Activated naive CD8-positive, alpha-beta T cell treated with anti-CD3 and anti-CD28 coated beads for 36 hours (primary cell): ENCODE results near the gene PBRM1. TPM values are rescaled to one million over a fixed set of nuclear protein-coding genes. Genes with fewer than 3 reads are reported as not detected.
A peak's percentile ranks its signal among the peaks of the same experiment; 100 is the strongest.
"Not testable (repeated sequence)": the region's sequence is repeated elsewhere in the genome, so short reads cannot be mapped to it uniquely, and the experiment has no call there.

Source experiments
- DNase-seq: peaks from one replicate; pipeline ENCODE4 v3.0.0; 2021
- H3K27ac Mint-ChIP-seq: one replicate; pipeline ENCODE4 v1.8.0; 2022; ENCODE audit warnings: mild to moderate bottlenecking, moderate library complexity, mixed read lengths
- H3K27me3 Mint-ChIP-seq: one replicate; pipeline ENCODE4 v1.8.0; 2022; ENCODE audit warnings: mild to moderate bottlenecking, mixed read lengths
- H3K36me3 Mint-ChIP-seq: one replicate; pipeline ENCODE4 v1.8.0; 2021; ENCODE audit warnings: mild to moderate bottlenecking, mixed read lengths
- H3K4me1 Mint-ChIP-seq: one replicate; pipeline ENCODE4 v1.8.0; 2021; ENCODE audit warnings: mixed read lengths
- H3K4me3 Mint-ChIP-seq: one replicate; pipeline ENCODE4 v1.8.0; 2022; ENCODE audit warnings: mild to moderate bottlenecking, moderate library complexity, mixed read lengths
- H3K9me3 Mint-ChIP-seq: one replicate; pipeline ENCODE4 v1.8.0; 2022; ENCODE audit warnings: mixed read lengths
- total RNA-seq, 2 experiments: library from RNA; stranded (reverse); gene quantifications; one replicate each; pipeline ENCODE4 v1.2.3, GENCODE V29; 2021

The PBRM1 gene
- 10 to 100 TPM; 61.5 to 62.1 TPM for total RNA-seq

DNA sequence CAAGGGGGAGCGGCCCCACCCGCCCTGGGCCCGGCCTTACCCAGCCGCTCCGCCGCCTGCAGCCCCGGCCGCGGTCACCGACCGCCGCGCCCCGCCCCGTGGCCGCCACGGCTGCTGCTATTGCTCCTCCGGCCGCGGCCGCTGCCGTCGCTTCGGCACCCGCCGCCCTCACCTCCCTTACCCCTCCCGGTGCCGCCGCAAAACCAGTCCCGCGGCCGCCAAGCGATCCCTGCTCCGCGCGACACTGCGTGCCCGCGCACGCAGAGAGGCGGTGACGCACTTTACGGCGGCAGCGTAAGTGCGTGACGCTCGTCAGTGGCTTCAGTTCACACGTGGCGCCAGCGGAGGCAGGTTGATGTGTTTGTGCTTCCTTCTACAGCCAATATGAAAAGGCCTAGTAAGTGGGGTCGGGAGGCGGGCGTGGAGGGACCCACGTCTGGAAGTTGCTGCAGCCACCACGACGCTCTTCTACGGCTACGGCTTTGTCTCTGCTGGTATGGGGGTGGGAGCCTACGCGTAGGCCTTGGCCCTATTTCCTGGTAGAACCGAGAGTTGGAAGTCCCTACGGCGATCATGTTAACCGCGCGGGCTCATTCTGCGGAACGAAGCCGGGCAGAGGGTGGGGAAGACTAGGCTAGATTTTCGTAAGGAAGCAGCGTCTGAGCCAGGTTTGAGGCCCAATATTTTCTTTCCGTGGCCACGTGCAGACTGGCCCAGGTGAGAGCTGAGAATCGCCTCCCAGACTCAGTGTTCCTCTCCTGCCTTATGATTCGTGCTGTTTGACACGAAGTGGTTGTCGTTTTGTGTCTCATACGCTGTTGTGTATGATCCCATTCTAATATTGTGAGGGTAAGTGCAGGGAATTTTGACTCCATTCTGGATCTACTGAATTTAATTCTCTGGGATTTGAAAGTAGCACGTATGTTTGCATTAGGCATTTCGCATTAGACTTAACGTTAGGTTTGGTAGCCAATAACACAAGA, at the start of gene PBRM1, which contains the start of gene GNL3:
Gene PBRM1, minus strand, starts transcription at position 205 of the 983 bp plus-strand sequence.
Gene GNL3, plus strand, starts transcription at position 324 of the 983 bp plus-strand sequence. Its CDS starts 61 bp downstream, at position 385.
- H3K36me3 Mint-ChIP-seq: peaks cover 63% of the 10 kb centered on the region

DNA sequence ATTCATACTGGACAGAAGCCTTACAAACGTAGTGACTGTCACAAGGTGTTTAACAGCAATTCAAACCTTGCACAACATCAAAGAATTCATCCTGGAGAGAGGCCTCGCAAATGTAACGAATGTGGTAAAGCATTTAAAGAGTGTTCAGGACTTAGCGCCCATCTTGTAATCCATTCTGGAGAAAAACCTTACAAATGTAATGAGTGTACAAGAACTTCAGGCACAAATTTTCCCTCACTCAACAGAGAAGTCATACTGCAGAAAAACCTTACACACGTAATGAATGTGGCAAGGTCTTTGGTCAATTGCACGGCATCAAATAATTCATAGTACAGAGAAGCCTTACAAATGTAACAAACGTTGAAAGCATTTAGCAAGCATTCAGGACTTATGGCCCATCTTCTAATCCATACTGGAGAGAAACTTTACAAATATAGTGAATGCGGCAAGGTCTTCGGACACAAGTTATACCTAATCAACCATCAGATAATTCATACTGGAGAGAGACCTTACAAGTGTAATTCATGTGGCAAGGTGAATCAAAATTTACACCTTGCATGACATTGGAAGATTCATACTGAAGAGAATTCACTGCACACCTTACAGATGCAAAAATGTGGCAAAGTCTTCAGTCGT, 47.7 kb upstream of the PBRM1 start:
- H3K4me3 Mint-ChIP-seq: no peak overlapping the region
- DNase-seq: no peak
- no peaks in the 10 kb centered on the region for H3K27me3 Mint-ChIP-seq
- H3K27ac Mint-ChIP-seq: no peak overlapping the region
- H3K4me1 Mint-ChIP-seq: peaks cover 6% of the 10 kb centered on the region
- peaks cover 73% of the 10 kb centered on the region for H3K36me3 Mint-ChIP-seq
- peaks cover 28% of the 10 kb centered on the region for H3K9me3 Mint-ChIP-seq

More for the DNA sequence above, at the start of gene PBRM1, which contains the start of gene GNL3:
- peaks cover 69% of the 10 kb centered on the region for H3K4me1 Mint-ChIP-seq
- DNase-seq: peak; percentile 96
- peak within 1 kb of the TSS; percentile 94 for H3K4me3 Mint-ChIP-seq
- H3K9me3 Mint-ChIP-seq: no peaks in the 10 kb centered on the region
- peak within 1 kb of the TSS; percentile 95 for H3K27ac Mint-ChIP-seq
- no peaks in the 10 kb centered on the region for H3K27me3 Mint-ChIP-seq

DNA sequence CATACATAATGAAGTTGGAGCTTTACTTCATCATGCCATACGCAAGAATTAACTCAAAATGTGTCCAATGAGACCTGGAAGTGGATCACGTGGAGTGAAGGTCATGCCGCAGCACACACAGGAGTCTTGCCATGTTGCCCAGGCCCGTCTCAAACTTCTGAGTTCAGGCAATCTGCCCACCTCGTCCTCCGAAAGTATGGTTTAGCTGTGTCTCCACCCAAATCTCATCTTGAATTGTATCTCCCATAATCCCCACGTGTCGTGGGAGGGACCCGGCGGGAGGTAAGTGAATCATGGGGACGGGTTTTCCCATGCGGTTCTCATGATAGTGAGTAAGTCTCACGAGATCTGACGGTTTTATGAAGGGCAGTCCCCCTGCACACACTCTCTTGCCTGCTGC, 45.9 kb upstream of the PBRM1 start:
- no peak overlapping the region for H3K27ac Mint-ChIP-seq
- peaks cover 6% of the 10 kb centered on the region for H3K4me1 Mint-ChIP-seq
- H3K4me3 Mint-ChIP-seq: no peak overlapping the region
- peaks cover 78% of the 10 kb centered on the region for H3K36me3 Mint-ChIP-seq
- peaks cover 29% of the 10 kb centered on the region for H3K9me3 Mint-ChIP-seq
- no peak for DNase-seq
- H3K27me3 Mint-ChIP-seq: no peaks in the 10 kb centered on the region

DNA sequence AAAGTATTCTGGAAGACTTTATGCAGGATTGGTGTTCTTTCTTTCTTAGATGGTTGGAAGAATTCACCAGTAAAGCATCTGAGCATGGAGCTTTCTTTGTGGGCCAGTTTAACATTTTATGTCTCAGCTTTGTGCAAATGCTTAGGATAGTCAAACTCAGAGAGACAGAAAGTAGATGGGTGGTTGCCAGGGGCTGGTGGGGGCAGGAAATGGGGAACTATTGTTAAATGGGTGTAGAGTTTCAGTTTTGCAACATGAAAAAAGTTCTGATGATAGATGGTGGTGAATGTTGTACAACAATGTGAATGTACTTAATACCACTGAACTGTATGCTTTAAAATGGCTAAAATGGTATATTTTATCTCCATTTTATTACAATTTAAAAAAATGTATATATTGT, 45.0 kb upstream of the PBRM1 start:
- Mint-ChIP-seq H3K9me3 (peaks cover 29% of the 10 kb centered on the region), H3K27me3 (no peaks in the 10 kb centered on the region), H3K27ac (no peak overlapping the region), H3K4me3 (no peak overlapping the region), H3K36me3 (peaks cover 75% of the 10 kb centered on the region), H3K4me1 (peaks cover 6% of the 10 kb centered on the region)
- DNase-seq: no peak

DNA sequence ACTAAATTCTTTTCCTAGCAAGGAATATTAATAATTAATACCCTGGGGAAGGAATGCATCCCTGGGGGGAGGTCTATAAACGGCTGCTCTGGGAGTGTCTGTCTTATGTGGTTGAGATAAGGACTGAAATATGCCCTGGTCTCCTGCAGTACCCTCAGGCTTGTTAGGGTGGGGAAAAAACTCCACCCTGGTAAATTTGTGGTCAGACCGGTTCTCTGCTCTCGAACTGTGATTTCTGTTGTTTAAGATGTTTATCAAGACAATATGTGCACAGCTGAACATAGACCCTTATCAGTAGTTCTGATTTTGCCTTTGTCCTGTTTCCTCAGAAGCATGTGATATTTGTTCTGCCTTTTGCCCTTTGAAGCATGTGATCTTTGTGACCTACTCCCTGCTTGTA, 43.0 kb upstream of the PBRM1 start:
- H3K4me1 Mint-ChIP-seq, H3K27ac Mint-ChIP-seq, DNase-seq, H3K4me3 Mint-ChIP-seq, H3K27me3 Mint-ChIP-seq: not testable (repeated sequence)
- Mint-ChIP-seq H3K36me3 (peaks cover 60% of the 10 kb centered on the region), H3K9me3 (peaks cover 28% of the 10 kb centered on the region)

DNA sequence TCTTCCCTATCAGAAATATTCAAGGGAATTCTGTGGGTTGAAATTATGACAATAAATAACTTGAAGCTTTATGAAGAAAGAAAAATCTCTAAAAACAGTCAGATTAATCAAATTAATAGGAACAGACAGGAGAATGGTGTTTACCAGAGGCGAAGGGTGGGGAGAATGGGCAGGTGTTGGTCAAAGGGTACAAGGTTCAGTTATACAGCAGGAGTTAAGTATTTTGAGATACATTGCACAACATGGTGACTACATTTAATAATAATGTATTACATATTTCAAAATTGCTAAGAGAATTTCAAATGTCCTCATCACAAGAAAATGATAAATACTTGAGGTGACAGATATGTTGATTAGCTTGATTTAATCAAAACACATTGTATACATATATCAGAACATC, 38.8 kb upstream of the PBRM1 start:
- Mint-ChIP-seq H3K4me3 (no peak overlapping the region), H3K27me3 (no peaks in the 10 kb centered on the region), H3K4me1 (peaks cover 24% of the 10 kb centered on the region), H3K9me3 (peaks cover 13% of the 10 kb centered on the region), H3K36me3 (peaks cover 29% of the 10 kb centered on the region), H3K27ac (no peak overlapping the region)
- no peak for DNase-seq

DNA sequence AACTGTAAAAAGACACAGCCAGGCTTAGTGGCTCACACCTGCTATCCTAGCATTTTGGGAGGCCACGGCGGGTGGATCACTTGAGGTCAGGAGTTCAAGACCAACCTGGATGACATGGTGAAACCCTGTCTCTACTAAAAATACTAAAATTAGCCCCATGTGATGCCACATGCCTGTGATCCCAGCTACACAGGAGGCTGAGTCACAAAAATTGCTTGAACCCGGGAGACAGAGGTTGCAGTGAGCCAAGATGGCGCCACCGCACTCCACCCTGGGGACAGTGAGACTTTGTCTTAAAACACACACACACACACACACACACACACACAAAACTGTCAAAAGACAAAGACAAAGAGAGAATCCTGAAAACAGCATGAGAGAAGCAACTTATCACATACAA, 38.2 kb upstream of the PBRM1 start:
- Mint-ChIP-seq H3K27ac (no peak overlapping the region), H3K27me3 (no peaks in the 10 kb centered on the region), H3K9me3 (peaks cover 11% of the 10 kb centered on the region), H3K4me1 (peaks cover 24% of the 10 kb centered on the region), H3K4me3 (no peak overlapping the region), H3K36me3 (peaks cover 28% of the 10 kb centered on the region)
- no peak for DNase-seq

DNA sequence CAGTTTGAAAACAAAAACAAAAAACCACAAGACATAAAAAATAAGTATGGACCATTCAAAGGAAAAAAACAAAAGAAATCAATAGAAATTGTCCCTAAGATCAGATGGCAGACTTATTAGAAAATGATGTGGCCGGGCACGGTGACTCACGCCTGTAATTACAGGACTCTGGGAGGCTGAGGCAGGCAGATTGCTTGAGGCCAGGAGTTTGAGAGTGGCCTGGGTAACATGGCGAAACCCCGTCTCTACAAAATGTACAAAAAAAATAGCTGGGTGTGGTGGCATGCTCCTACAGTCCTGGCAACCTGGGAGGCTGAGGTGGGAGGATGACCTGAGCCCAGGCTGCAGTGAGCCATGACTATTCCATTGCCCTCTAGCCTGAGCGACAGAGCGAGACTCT, 36.8 kb upstream of the PBRM1 start:
- H3K4me1 Mint-ChIP-seq: peaks cover 24% of the 10 kb centered on the region
- DNase-seq: no peak
- no peak overlapping the region for H3K4me3 Mint-ChIP-seq
- H3K27ac Mint-ChIP-seq: no peak overlapping the region
- peaks cover 21% of the 10 kb centered on the region for H3K36me3 Mint-ChIP-seq
- peaks cover 7% of the 10 kb centered on the region for H3K9me3 Mint-ChIP-seq
- no peaks in the 10 kb centered on the region for H3K27me3 Mint-ChIP-seq

DNA sequence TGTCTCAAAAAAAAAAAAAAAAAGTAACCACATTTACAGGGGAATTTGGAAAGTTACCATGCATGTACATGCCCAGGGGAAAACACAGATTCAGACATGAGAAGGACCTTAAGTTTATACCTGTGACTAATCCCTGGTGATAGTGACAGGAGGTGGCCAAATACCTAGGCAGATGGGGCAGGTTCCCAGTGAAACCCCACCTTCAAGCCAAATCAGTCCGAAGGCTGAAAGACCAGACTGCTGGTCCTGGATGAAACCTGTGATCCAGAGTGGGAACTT, 36.0 kb upstream of the PBRM1 start:
- Mint-ChIP-seq H3K9me3 (peaks cover 7% of the 10 kb centered on the region), H3K27me3 (no peaks in the 10 kb centered on the region), H3K4me3 (no peak overlapping the region), H3K36me3 (peaks cover 18% of the 10 kb centered on the region), H3K27ac (no peak overlapping the region), H3K4me1 (peaks cover 24% of the 10 kb centered on the region)
- no peak for DNase-seq

DNA sequence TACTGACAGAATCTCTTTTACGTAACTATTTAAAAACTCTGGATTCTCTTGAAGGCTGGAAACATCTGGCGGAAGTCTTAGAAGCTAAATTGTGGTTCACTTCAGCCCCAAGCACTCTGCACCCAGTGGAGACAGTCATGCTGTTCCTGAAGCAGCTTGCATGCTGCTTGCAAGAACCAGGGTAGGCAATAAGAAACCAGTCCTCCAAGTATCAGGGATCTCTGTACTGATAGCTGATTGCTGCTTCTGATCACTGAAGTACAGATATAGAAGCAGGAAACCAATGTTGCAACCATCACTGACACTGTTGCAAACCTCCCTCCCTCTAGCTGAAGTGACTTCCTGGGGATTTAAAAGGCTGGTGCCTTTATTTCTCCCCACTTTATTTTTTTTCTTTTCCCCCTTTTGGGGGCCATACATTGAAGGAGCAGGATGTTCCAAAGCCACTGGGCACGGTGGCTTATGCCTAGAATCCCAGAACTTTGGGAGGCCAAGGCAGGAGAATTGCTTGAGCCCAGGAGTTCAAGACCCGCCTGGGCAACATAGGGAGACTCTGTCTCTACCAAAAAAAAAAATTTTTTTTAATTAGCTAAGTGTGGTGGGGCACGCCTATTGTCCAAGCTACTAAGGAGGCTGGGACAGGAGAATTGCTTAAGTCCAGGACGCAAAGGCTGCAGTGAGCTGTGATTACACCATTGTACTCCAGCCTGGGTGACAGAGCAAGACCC, 35.5 kb upstream of the PBRM1 start:
- Mint-ChIP-seq H3K27me3 (no peaks in the 10 kb centered on the region), H3K36me3 (peaks cover 18% of the 10 kb centered on the region), H3K9me3 (peaks cover 7% of the 10 kb centered on the region), H3K4me1 (peaks cover 24% of the 10 kb centered on the region), H3K4me3 (no peak overlapping the region), H3K27ac (peak overlapping the region; percentile 77)
- no peak for DNase-seq

DNA sequence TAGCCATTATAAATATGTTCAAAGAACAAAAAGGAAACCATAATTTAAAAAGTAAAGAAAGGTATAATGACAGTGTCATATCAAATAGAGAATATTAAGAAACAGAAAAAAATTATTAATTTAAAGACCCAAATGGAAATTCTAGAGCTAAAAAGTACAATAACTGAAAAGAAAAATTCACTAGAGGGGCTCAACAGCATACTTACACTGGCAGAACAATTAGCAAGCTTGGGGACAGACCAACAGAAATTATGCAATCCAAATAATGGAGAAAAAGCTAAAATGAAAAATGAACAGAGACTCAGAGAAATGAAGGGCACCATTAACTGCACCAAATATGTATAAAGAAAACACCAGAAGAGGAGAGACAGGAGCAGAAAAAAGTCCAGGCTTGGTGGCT, 33.9 kb upstream of the PBRM1 start:
- peaks cover 18% of the 10 kb centered on the region for H3K36me3 Mint-ChIP-seq
- no peak for DNase-seq
- H3K4me1 Mint-ChIP-seq: peaks cover 24% of the 10 kb centered on the region
- H3K9me3 Mint-ChIP-seq: peaks cover 7% of the 10 kb centered on the region
- no peaks in the 10 kb centered on the region for H3K27me3 Mint-ChIP-seq
- H3K27ac Mint-ChIP-seq: no peak overlapping the region
- no peak overlapping the region for H3K4me3 Mint-ChIP-seq

DNA sequence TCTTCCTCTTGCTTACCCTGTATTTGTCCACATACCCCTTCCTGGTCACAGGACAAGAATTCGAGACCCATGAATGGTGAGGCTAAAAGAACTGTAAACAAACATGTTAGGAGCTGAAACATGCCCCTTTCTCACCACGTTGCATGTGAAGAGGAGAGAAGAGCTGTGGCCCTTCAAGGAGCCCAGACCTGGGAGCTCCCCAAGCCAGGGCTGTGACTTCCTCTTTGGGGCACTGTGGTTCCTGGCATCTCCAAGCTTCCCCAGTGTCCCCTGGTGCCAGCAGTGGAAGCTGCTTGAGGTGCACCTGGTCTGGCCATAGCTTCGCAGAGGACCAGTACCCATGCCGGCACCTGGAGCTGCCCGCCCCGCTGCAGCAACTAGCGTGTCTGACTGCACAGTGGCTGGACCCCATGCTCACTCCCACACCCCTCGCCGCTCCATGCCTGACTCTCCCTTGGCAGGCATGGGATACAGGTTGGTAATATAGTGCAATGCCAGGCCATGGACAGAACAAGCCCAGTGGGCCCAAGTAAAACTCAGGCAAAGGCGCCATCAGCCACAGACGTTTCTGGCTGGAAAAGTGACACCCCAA, 30.1 kb upstream of the PBRM1 start:
- Mint-ChIP-seq H3K4me1 (peaks cover 10% of the 10 kb centered on the region), H3K27me3 (no peaks in the 10 kb centered on the region), H3K4me3 (no peak overlapping the region), H3K27ac (no peak overlapping the region), H3K36me3 (peaks cover 17% of the 10 kb centered on the region), H3K9me3 (peaks cover 7% of the 10 kb centered on the region)
- no peak for DNase-seq

DNA sequence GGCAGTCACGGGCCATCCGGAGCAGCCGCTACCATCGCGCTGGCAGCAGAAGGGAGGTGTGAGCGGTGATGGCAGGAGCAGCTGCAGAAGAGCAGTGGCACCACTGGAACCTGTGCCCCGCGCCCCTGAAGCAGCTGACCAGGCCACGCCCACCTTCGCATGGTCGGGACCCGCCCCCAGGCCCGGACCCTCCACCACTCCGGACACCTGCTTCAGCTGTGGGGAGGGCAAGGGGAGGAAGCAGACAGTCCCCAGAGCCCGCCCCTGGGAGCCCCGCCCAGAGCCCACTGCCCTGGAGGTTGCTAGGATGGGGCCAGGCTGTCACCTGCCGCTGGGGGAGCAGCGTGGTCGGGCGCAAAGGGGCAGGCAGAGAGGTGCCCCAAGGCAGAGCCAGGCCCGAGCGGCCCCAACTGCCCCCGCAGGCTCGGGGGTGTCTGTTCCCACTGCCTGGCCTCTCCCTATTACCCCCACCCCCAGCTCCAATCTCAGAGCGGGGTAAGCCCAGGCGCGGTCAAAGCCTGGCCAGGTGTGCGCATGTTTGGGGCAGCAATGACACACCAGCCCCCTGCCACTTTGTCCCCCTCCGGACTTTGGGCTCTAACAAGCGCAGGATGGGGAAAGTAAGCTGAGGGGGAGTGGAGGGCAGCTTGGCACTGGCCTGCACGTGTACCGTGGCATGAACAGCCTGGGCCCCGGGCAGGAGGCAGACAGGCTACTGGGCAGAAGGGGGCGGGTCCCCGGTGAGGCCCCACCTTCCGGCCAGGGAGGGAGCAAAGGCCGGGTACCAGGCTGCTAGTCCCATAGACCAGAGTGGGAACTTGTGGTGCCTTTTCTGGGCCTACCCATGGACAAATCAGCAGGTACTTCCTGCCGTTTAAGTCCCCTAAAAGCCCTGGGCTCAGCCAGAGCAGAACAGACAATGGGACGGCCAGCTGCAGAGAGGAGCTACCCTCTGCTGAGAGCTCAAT, 28.9 kb upstream of the PBRM1 start:
- Mint-ChIP-seq H3K4me3 (no peak overlapping the region), H3K4me1 (peaks cover 5% of the 10 kb centered on the region), H3K36me3 (peaks cover 14% of the 10 kb centered on the region), H3K9me3 (peaks cover under 1% of the 10 kb centered on the region), H3K27me3 (no peaks in the 10 kb centered on the region), H3K27ac (no peak overlapping the region)
- no peak for DNase-seq
